GM19467 (cell line): ENCODE results near the gene COL13A1.

Experiments
- ATAC-seq: cut with Tn5 transposase; IDR thresholded peaks from one replicate; pipeline ENCODE4 v1.9.1; 2021; ENCODE audit warnings: mild to moderate bottlenecking, moderate library complexity; ENCODE audit not compliant: unreplicated experiment

COL13A1 gene

GRCh38 chr10:69865450-69865849, 63.7 kb downstream of the COL13A1 start:
- no peak for ATAC-seq

- no peak for ATAC-seq
Observed at GRCh38 chr10:69866246-69866687, 64.6 kb downstream of the COL13A1 start.

GRCh38 chr10:69866688-69867461, 65.2 kb downstream of the COL13A1 start:
- ATAC-seq = no peak

GRCh38 chr10:69867699-69868558, 66.2 kb downstream of the COL13A1 start:
- no peak for ATAC-seq

- ATAC-seq = no peak
Observed at GRCh38 chr10:69868821-69869220, 67.1 kb downstream of the COL13A1 start.

- ATAC-seq = no peak
Observed at GRCh38 chr10:69869291-69869961, 67.7 kb downstream of the COL13A1 start.

- ATAC-seq = no peak
Observed at GRCh38 chr10:69870591-69870990, 68.9 kb downstream of the COL13A1 start.

- no peak for ATAC-seq
Observed at GRCh38 chr10:69871074-69871473, 69.4 kb downstream of the COL13A1 start.

- ATAC-seq = no peak
Observed at GRCh38 chr10:69872323-69872722, 70.6 kb downstream of the COL13A1 start.

- no peak for ATAC-seq
Observed at GRCh38 chr10:69873135-69873639, 71.5 kb downstream of the COL13A1 start.

GRCh38 chr10:69874449-69874848, 72.7 kb downstream of the COL13A1 start:
- ATAC-seq = no peak

GRCh38 chr10:69875856-69876255, 74.2 kb downstream of the COL13A1 start:
- ATAC-seq = no peak

GRCh38 chr10:69876286-69876685, 74.6 kb downstream of the COL13A1 start:
- ATAC-seq = no peak

GRCh38 chr10:69876931-69877330, 75.2 kb downstream of the COL13A1 start:
- ATAC-seq = no peak

- no peak for ATAC-seq
Observed at GRCh38 chr10:69878038-69878437, 76.3 kb downstream of the COL13A1 start.

GRCh38 chr10:69878951-69879350, 77.2 kb downstream of the COL13A1 start:
- ATAC-seq = no peak

GRCh38 chr10:69879634-69880257, 78.0 kb downstream of the COL13A1 start:
- ATAC-seq = no peak

GRCh38 chr10:69880301-69881081, 78.8 kb downstream of the COL13A1 start:
- no peak for ATAC-seq

GRCh38 chr10:69881202-69881601, 79.5 kb downstream of the COL13A1 start:
- ATAC-seq = no peak
